ENCODE data around the gene RRP8.

DNA sequence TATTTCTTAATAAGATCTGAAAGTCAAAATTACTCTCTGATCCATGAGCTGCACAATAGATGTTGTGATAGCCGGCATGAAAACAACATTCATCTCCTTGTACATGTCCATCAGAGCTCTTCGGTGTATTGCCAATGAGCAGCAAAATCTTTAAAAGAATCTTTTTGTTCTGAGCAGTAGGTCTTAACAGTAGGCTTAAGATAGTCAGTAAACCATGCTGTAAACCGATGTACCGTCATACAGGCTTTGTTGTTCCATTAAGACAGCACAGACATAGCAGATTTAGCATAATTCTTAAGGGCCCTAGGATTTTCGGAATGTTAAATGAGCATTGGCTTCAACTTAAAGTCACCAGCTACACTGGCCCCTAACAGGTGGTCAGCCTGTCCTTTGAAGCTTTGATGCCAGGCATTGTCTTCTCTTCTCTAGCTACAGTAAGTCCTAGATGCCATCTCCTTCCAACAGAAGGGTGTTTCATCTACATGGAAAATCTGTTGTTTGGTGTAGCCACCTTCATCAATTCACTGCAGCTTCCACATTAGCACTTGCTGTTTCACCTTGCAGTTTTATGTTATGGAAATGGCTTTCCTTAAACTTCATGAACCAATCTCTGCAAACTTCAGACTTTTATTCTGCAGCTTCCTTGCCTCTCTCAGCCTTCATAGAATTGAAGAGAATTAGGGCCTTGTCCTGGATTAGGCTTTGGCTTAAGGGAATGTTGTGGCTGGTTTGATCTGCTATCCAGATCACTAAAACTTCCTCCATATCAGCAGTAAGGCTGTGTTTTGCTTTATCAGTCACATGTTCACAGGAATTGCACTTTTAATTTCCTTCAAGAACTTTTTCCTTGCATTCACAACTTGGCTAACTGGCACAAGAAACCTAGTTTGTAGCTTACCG is 28.4 kb downstream of the RRP8 start:
- TF ChIP-seq, protein P1, sequence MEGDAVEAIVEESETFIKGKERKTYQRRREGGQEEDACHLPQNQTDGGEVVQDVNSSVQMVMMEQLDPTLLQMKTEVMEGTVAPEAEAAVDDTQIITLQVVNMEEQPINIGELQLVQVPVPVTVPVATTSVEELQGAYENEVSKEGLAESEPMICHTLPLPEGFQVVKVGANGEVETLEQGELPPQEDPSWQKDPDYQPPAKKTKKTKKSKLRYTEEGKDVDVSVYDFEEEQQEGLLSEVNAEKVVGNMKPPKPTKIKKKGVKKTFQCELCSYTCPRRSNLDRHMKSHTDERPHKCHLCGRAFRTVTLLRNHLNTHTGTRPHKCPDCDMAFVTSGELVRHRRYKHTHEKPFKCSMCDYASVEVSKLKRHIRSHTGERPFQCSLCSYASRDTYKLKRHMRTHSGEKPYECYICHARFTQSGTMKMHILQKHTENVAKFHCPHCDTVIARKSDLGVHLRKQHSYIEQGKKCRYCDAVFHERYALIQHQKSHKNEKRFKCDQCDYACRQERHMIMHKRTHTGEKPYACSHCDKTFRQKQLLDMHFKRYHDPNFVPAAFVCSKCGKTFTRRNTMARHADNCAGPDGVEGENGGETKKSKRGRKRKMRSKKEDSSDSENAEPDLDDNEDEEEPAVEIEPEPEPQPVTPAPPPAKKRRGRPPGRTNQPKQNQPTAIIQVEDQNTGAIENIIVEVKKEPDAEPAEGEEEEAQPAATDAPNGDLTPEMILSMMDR (IDR thresholded peaks at IDR 0.05): no peak
- TF ChIP-seq POLR2A (IDR thresholded peaks at IDR 0.05): no peak
